GM18909 (cell line): Measurements from ENCODE around the gene C3orf22.

ENCODE experiments used
- ATAC-seq: cut with Tn5 transposase; IDR thresholded peaks from one replicate; pipeline ENCODE4 v1.9.1; 2021; ENCODE audit warnings: mild to moderate bottlenecking; ENCODE audit not compliant: unreplicated experiment, poor library complexity

The C3orf22 gene

DNA sequence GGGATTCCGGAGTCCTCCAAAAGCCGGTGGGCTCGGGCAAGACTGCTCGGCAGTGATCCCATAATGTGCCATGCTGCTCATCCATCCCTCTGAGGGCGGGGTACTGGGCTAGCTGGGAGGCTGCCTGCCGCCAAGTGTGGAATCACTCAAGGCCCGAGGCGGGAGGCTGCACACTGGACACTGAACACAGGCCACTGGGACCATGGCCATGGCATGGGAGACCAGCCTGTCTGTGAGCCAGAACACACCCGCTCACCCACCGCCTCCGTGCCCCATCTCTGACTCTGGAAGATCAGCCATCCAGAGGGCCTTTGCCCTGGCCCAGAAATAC, 1.4 kb downstream of the C3orf22 start:
- no peak for ATAC-seq

DNA sequence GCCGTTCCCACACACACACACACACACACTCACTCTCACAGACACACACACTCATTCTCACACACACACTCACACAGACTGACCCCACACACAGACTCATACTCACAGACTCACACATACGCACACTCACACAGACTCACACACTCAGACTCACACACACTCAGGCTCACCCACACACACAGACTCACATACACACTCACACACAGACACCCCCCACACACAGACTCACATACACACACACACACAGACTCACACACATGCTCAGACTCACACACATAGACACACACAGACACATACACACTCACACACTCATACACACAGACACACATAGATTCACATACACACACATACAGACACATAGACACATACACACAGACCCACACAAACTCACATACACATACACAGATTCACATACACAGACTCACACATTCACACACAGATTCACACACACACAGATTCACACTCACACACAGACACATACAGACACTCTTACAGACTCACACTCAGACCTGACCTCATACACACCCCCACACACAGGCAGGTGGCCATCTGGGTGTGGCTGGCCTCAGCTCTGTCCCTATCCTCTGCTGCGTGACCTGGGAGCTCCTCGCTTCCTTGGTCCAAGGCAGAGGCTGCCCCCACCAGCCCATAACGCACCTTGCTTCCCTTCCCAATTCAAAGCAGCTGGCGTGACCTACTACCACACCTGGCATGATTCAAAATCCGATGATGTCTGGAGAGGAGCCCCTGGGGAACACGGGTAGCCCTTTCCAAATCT, 1.9 kb downstream of the C3orf22 start:
- ATAC-seq = no peak

DNA sequence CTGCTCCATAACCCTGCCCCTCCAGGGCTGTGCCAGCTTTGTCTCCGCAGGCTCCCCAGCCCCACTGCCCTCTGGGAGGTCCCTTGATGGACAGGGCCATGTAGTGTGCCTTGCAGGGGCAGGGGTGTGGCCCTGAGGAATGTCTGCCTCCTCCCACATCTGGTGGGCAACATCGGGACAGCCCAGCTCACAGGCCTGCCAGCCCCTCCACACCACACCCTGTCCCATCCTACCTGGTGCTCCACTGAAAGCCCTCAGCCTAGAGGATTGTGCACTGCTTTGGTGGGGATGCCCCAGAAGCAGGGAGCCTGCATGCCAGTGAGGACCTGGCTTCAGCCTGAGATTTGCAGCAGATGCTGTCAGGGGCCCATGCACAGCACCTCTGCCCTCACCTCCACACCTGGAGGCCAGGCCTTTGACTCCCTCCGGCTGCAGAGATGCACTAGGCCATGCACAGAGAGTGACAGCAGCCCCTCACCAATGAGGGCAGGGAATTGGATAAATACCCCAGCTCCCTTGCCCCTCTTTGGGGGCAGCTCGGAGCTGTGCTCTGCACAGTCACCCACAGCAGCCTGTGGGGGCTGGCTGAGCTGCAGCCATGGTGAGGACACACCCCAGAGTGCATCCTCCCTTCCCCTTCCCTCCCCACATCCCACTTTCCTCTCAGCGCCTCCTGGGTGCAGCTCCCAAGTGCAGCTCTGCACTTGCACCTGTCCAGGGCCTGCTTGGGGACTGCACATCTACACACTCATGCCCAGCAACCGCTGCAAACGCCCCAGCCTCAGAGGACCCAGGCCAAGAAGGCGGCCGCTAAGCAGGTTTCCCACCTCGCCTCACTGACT, 2.7 kb downstream of the C3orf22 start:
- no peak for ATAC-seq

DNA sequence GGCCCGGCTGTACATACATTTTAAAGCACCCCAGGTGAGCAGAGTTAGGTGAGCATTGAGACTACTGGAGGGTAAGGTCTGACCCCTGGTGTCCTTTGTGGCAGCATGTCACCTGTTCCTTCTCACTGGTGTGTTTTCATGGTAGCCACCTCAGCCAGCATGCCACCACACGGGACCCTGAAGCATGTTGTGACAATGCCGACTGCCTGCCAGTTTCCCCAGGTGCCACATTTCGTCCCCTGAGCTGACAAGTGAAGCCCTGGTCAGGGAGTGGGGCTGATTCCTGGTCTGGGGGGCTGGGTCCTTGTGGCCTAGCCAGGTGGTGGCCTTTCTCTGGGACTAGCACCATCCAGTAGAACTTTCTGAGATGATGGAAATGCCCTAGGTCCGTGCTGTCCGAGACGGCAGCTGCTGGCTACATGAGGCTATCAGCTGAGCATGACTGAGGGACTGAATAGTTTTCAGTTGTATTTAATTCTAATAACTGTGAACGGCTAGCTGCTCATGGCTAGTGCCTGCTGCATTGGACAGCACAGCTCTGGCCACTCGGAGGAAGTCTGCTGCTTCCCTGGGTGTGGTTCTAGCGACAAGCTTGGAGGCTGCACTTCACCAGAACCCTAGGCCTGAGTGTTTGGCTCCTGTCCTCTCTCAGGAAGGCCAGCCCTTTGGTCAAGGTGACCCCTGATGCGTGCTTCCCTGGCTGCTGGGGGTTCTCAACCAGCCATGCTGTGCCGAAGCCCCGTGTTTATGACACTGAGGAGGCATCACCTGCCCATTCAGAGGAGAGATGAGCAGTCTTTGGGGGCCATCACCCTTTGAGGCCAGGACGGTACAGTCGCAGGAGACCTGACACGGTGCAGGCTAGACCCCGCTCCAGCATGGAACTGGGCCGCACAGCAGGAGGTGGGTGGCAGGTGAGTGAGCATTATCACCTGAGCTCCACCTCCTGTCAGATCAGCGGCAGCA, 3.9 kb downstream of the C3orf22 start:
- no peak for ATAC-seq

DNA sequence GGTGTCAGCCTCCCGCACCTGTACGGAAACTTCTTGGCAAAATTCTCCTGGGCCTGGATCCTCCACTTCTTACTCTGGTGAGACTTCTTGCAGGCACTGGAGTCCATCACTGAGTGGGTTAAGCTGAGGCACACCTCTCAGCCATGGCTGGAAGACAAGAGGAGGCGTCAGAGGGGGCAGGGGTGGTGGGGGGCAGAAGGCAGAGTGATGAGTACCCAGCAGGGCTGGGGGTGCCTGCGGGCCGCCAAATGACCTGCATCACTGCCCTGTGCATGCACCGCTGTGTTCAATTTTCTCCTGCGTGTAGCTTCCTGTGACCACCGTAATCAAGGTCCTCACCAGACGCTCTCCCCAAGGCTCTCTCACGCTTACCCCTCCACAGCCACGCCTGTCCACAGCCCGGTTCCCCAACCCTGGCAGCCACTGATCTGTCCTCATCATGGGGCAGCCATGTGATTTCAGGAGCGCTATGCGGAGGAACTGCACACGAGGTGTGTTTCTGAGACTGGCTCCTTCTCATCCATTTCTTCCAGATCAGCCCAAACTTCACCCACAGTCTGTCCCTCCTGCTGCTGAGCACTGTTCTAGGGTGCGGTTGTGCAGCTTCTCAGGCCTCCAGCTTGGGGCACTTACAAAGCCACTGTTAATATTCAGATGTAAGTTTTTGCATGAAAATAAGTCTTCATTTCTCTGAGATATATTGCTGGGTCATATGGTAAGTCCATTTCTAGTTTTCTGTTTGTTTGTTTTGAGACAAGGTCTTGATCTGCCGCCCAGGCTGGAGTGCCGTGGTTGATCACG, 5.2 kb downstream of the C3orf22 start:
- no peak for ATAC-seq

DNA sequence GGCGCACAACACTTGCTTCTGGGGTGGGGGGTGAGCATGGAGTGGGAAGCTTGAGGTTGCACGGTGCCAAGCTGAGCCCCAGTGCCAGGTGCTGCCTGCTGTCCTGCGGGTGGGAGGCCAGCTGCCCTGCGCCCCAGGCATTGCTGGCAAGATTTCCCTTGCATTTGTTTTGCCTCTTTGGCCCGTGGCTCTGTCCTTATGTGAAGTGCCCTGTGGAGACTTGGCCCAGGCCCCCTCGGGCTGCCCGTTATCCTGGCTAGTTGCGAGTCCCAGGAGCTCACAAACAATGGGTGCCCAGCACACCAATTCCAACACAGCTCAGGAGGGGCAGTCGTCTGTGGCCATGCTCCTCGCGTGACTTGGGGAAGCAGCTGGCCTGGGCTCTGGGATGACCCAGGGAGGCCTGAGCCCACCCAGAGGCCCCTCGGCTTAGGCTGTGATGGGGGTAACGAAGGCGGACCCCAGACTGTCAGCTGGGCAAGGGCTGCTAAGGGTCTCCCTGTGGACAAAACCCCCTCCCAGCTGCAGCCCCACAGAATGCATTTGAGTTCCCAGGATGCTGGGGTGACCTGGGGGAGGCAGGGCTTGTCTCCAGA, 5.9 kb downstream of the C3orf22 start:
- no peak for ATAC-seq

DNA sequence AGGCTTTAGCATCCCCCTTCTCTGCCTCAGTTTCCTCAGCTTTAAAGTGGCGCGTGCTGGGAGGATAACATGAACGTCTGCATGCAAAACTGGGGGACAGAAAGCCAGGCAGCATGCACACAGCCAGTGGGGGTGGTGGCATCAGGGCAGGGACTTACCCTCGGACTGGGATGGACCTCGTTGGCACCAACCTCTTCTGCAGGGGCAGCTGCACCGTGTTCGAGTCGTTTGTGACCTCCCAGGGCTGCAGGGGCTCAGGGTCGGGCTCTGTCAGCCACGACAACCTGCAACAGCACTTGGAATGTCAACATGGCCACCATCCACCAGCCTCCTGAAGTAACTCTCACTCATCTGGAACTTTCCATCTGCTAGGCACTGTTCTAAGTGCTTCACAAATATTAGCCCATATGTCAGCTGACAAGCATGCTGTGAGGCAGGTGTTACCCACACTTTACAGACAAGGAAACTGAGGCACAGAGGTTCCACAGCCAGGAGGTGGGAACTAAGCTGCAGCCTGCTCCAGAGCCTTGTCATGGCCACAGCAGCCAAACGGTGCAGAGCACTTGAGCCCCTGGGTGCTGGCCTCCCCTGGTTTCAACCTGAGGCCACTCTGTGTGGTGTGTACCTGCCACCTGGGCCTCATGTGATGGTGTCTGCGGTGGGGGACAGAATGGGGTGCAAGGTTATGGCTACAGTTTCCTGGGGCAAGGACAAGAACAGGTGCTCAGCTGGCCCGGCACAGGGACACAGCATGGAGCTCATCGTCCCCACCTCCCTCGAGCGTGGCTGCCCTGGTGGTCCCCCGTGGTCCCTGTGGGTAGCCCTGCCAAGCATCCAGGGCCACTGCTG, 6.7 kb downstream of the C3orf22 start:
- no peak for ATAC-seq

DNA sequence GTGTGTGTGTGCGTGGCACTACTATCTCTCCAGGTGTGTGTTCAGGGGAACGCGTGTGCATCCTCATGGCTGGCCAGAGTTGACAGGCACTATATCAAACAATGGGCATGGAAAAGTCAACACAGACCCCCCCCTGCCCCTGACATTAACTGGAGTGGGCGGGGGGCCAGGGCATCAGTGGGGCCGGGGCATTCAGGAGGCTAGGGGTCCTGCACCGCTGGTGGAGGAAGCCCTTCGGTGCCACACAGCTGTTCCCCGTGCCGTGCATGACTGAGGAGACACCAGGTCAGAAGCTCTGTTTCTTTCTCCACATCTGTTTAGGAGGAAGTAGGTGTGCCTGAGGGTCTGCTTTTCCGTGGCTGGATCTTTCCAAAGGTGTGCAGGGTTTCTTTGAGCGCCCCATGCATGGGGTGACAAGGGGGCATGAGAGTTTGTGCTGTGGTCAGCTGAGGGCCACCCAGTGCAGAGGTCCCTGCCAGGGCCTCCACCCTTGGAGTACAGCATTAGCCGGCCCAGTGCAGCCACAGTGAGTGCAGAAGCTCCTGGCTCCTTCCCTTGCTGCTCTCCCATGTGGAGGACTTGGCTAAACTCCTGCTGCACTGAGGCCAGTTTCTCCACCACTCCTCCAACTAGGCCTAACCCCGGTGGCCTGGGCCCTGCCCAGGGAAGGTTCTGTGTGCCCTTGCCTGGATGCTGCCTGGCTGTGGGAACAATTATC, 7.5 kb downstream of the C3orf22 start:
- ATAC-seq = no peak

DNA sequence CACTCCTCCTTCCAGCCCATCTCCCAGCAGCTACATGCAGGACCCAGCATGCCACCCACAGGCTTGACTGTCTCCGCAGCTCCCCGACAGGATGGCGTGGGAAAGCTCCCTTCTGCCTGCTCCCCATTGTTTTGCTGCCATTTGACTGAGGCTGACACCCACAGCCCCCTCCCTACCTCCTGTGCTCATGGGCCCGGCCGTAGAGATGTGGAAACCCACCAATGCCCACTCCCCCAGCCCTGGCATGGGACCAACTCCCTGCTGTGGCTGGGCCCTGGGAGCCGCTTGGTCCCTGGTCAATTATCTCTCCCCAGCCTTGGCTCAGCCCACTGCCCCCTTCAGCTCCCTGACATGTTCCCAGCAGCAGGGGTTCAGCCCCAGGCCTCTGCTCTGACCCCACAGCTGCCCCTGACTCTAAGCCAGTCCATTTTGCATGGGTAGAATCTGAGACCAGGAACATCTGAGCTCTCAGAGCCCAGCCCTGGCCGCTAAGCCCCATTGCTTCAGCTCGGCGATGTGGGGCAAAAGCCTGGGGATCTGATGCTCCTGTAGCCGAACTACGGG, 8.2 kb downstream of the C3orf22 start:
- no peak for ATAC-seq

DNA sequence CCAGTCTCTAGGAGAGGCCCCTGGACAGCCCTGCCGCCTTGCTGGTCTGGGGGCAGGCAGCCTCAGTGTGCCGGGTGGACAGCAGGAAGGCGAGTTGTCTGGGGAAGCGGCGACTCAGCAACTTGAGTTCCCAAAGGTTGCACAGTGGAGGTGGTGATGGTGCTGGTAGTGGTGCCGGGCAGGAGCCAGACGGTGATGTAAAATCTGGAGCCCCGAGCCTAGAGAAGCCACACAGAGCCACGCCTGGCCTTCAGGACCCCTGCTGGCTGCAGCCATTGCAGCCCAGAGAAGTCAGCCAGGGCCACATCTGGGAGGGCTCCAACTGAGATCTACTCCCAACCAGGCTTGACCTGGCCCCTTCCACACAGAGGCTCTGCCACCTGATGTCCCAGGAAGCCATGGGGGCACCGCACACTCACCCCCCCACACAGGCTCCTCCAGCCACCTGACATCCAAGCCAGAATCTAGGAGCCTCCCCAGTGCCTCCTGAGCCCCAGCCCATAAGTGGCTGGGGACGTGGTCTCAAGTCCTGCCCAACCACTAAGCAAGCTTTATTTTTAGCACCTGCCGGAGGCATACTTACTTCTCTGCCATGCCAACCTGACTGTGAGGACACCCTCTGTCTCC, 8.8 kb downstream of the C3orf22 start:
- no peak for ATAC-seq

DNA sequence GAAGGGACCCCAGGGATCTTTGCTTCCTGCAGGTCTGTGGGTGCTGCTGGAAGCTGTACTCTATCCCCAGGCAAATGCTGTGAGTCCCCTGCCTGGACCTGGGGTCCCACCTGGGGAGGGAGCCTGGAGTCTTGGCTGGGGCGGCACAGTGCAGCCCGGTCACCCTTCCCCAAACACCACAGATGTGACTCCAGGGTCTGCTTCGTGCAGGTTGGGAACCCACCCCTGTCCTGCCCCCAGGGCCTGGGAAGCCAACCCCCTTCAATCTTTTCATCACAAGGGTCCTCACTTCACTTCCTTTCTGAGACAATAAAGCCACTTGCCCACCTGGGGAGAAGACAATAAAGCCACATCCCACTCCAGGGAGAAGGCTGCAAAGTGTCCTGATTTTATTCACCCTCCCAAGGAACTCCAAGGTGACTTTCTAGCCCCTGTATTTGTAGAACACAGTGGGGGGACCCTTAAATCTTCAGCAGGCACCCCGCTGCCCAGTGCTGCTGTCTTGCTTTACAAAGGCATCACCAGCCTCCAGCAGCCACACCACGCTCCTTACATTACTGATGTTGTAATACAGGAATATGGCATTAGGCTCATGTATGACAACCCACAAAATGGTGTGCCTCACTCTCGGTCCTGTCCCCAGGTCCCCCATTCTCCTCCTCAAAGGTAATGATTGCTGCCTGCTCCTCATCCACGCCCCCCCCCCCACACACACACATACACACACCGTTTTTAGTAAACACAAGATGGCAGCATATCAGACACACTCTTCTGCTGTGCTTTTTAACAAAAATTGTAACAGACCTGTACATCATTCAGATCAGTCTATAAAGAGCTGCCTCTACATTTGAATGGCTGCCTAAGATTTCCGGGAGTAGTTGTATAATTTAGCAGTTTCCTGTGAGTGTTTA, 9.9 kb downstream of the C3orf22 start:
- no peak for ATAC-seq

DNA sequence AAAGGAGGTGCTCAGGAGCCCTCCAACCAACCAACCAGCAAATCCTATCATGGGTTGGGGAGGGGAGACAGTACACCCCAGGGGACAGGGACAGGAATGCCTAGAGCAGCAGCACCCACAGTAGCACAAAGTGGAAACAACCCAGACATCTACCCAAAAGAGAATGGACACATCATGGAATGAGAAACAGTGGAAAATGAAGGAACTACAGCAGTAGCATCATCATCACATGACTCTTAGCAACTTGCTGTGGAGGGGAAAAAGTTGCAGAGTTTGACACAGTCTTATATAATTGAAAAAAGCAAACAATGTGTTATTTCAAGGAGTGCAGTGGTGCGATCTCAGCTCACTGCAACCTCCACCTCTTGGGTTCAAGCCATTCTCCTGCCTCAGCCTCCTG, 11.0 kb downstream of the C3orf22 start:
- no peak for ATAC-seq

DNA sequence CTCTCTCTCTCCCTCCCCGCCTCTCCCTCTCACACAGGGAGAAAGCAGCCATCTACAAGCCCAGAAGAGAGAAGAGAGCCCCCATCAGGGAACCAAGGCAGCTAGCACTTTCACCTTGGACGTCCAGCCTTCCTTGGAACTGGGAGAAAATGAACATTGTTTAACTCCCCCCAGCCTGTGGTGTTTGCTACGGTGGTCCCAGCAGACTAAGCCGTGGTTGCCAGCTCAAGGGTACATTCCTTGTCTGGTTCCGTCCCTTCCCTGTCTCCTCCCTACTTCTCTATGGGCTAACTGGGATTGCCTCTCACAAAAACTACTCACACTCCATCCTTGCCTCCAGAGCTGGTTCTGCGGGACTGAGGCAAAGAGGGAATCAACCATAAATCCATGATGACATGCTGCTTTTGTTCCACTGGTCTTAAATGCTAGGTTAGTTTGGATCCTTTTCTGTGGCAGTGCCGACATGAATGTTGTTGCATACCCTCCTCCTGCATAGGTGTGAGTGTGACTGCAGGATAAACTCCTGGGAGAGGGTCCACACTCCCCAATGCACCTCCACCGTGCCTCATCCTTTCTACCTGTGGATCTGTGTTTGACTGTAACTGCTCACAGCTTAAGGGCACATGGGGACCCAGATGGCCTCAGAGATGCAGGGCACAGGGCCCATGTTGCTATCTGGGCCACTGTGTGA, 12.0 kb downstream of the C3orf22 start:
- ATAC-seq = no peak

DNA sequence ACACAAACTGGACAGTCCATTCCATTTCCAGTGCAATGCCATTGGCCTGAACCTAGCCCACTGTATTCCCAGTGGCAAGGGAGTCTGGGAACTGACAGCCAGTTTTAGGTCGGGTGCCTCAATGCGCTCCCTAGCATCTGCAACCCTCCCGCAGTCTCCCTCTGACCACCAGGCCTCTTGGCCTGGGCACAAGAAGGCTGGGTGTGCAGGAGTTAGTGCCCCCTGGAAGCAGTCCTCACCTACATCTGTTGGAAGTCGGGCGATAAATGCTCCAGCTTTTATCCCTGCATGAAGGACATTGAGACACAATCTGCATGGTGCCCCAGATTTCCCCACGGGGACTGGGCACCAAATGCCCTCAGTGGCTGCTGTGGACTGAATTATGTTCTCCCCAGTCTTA, 12.7 kb downstream of the C3orf22 start:
- no peak for ATAC-seq

DNA sequence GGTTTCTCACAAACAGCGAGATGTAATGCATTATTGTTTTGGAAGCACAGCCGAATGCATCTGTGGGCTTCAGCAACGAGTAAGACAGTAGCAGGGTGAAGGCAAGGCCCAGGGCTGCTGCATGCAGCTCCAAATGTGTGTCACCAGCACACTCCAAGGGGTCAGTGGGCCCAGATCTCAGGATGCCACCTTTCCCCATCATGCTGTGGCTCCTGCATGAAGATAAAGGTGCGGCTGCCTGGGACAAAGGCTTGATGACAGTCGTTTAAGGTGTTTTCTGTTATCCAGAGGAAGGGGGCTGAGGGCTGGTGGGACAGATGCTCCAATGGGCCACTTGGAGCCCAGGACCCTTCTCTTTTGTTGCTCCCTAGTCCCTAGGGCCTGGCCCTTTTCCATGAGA, 13.2 kb downstream of the C3orf22 start:
- no peak for ATAC-seq
